Fibroblast of lung (primary cell): ENCODE data around the gene SLC12A6. TPM values are rescaled to one million over a fixed set of nuclear protein-coding genes. Genes with fewer than 3 reads are reported as not detected.

ENCODE experiments used
- DNase-seq, 2 donors: peaks; one replicate each; pipeline versions ENCODE4 v3.0.0 to v3.0.0-alpha.2; 2010; ENCODE audit warnings: low read depth in 2 of 2
- H2AFZ ChIP-seq: 2 replicates; pipeline ENCODE4 v1.5.1; 2012; ENCODE audit warnings: low read length, control low read depth, inconsistent platforms
- H3K27ac ChIP-seq: 2 replicates; pipeline ENCODE4 v1.5.1; 2011; ENCODE audit warnings: low read length, control low read depth; ENCODE audit not compliant: insufficient read depth
- H3K27me3 ChIP-seq: 2 replicates; pipeline ENCODE4 v1.5.1; 2011; ENCODE audit warnings: mild to moderate bottlenecking, low read length; ENCODE audit not compliant: control insufficient read depth, insufficient read depth
- H3K36me3 ChIP-seq: 2 replicates; pipeline ENCODE4 v1.5.1; 2011; ENCODE audit warnings: low read length; ENCODE audit not compliant: control insufficient read depth, insufficient read depth
- H3K4me1 ChIP-seq: 2 replicates; pipeline ENCODE4 v1.5.1; 2011; ENCODE audit warnings: low read length; ENCODE audit not compliant: control insufficient read depth, insufficient read depth; ENCODE audit errors: extremely low read depth
- H3K4me2 ChIP-seq: 2 replicates; pipeline ENCODE4 v1.5.1; 2011; ENCODE audit warnings: low read length, control low read depth; ENCODE audit not compliant: insufficient read depth; ENCODE audit errors: extremely low read depth
- H3K4me3 ChIP-seq, 4 experiments: fragments of 200-600 bp in 1 of 4; sonication (generic) in 1 of 4; replicated peaks in 1 of 4; 2 replicates each; pipeline ENCODE4 v1.5.1; 2011 to 2016; ENCODE audit warnings: low read length in 4 of 4, low read depth in 3 of 4, mild to moderate bottlenecking in 3 of 4, control low read depth in 2 of 4, inconsistent platforms in 1 of 4, mixed read lengths in 1 of 4; ENCODE audit not compliant: insufficient read depth in 1 of 4; ENCODE audit errors: control extremely low read depth in 1 of 4
- H3K79me2 ChIP-seq: 2 replicates; pipeline ENCODE4 v1.5.1; 2012; ENCODE audit warnings: mild to moderate bottlenecking, low read length, inconsistent platforms; ENCODE audit not compliant: control insufficient read depth, insufficient read depth
- H3K9ac ChIP-seq: 2 replicates; pipeline ENCODE4 v1.5.1; 2011; ENCODE audit warnings: mild to moderate bottlenecking, low read length, control low read depth; ENCODE audit not compliant: insufficient read depth
- H3K9me3 ChIP-seq: 2 replicates; pipeline ENCODE4 v1.5.1; 2012; ENCODE audit warnings: low read depth, low read length; ENCODE audit not compliant: control insufficient read depth, insufficient read depth
- H4K20me1 ChIP-seq: 2 replicates; pipeline ENCODE4 v1.5.1; 2011; ENCODE audit warnings: low read length; ENCODE audit not compliant: control insufficient read depth, insufficient read depth; ENCODE audit errors: extremely low read depth
- CTCF ChIP-seq, 2 donors: IDR thresholded peaks in 1 of 2; conservative IDR thresholded peaks in 1 of 2; 1 replicate in 1 of 2; 2 replicates in 1 of 2; pipeline ENCODE4 v1.5.1; 2011 to 2012; ENCODE audit warnings: low read length in 2 of 2, control low read depth in 1 of 2, inconsistent platforms in 1 of 2, low read depth in 1 of 2, mild to moderate bottlenecking in 1 of 2
- EZH2 ChIP-seq: IDR thresholded peaks from 2 replicates; pipeline ENCODE4 v1.5.1; 2012; ENCODE audit warnings: low read length, control low read depth, mild to moderate bottlenecking; ENCODE audit errors: missing control alignments
- polyA plus RNA-seq, 2 donors: library from polyadenylated mRNA; depleted of rRNA in 1 of 2; stranded (reverse) in 1 of 2; unstranded in 1 of 2; fragments of >200 nt; gene quantifications; 2 replicates each; pipeline ENCODE4 v1.2.1, GENCODE V29; 2011 to 2012; ENCODE audit warnings: missing spikeins in 1 of 2
- total RNA-seq: library from RNA; depleted of rRNA; stranded (reverse); fragments of >200 nt; gene quantifications from 2 replicates; pipeline ENCODE4 v1.2.1, GENCODE V29; 2014

The SLC12A6 gene
- total and polyA plus RNA-seq, 2 donors (not counting 1 experiment from before 2014, with no cell fraction given) = 19.2 to 26.9 TPM

GRCh38 chr15:34357653-34358052 lies 20.1 kb upstream of the SLC12A6 start:
- TF ChIP-seq EZH2 (no peak), CTCF (conservative IDR thresholded peaks at IDR 0.05 in 1 of 2, IDR thresholded peaks at IDR 0.05 in 1 of 2; ENCODE audit: low read depth in 1 of 2, low read length in 2 of 2) (no peak)
- Histone ChIP-seq H3K9me3 (no peaks in the 10 kb centered on the region), H3K4me3 (no peak overlapping the region), H3K36me3 (peaks cover 13% of the 10 kb centered on the region), H3K9ac (no peak overlapping the region), H3K4me1 (no peaks in the 10 kb centered on the region), H3K27ac (no peak overlapping the region), H2AFZ (no peak overlapping the region), H3K79me2 (no peaks in the 10 kb centered on the region), H3K27me3 (no peaks in the 10 kb centered on the region), H3K4me2 (no peak overlapping the region), H4K20me1 (no peaks in the 10 kb centered on the region)
- no peak for DNase-seq

GRCh38 chr15:34355241-34355640 lies 17.7 kb upstream of the SLC12A6 start:
- no peak overlapping the region for H3K27ac ChIP-seq
- H3K36me3 ChIP-seq = peaks cover 8% of the 10 kb centered on the region
- H2AFZ ChIP-seq = no peak overlapping the region
- H3K4me1 ChIP-seq = no peaks in the 10 kb centered on the region
- H3K4me2 ChIP-seq = no peak overlapping the region
- H3K9me3 ChIP-seq = no peaks in the 10 kb centered on the region
- H3K4me3 ChIP-seq = no peak overlapping the region
- no peaks in the 10 kb centered on the region for H4K20me1 ChIP-seq
- no peaks in the 10 kb centered on the region for H3K27me3 ChIP-seq
- TF ChIP-seq CTCF (conservative IDR thresholded peaks at IDR 0.05 in 1 of 2, IDR thresholded peaks at IDR 0.05 in 1 of 2; ENCODE audit: low read depth in 1 of 2, low read length in 2 of 2) = no peak
- no peak for TF ChIP-seq EZH2
- H3K9ac ChIP-seq = no peak overlapping the region
- no peaks in the 10 kb centered on the region for H3K79me2 ChIP-seq
- DNase-seq = no peak

- DNase-seq = no peak
- no peak overlapping the region for H3K4me2 ChIP-seq
- no peak overlapping the region for H2AFZ ChIP-seq
- no peaks in the 10 kb centered on the region for H4K20me1 ChIP-seq
- no peak overlapping the region for H3K27ac ChIP-seq
- H3K27me3 ChIP-seq = no peaks in the 10 kb centered on the region
- TF ChIP-seq EZH2 (no peak), CTCF (conservative IDR thresholded peaks at IDR 0.05 in 1 of 2, IDR thresholded peaks at IDR 0.05 in 1 of 2; ENCODE audit: low read depth in 1 of 2, low read length in 2 of 2) (no peak)
- no peak overlapping the region for H3K9ac ChIP-seq
- no peaks in the 10 kb centered on the region for H3K4me1 ChIP-seq
- no peaks in the 10 kb centered on the region for H3K9me3 ChIP-seq
- H3K79me2 ChIP-seq = no peaks in the 10 kb centered on the region
- H3K4me3 ChIP-seq = no peak overlapping the region
- peaks cover 4% of the 10 kb centered on the region for H3K36me3 ChIP-seq
Measured at GRCh38 chr15:34354286-34354685, 16.7 kb upstream of the SLC12A6 start.
